ENCODE results near the gene ZBTB20.

- no peak for TF ChIP-seq BCL11A (IDR thresholded peaks at IDR 0.05; ENCODE audit: low read depth, low read length)
- TF ChIP-seq RFX5 (IDR thresholded peaks at IDR 0.05; ENCODE audit: low read depth, low read length), result no peak
- TF ChIP-seq MTA3 (IDR thresholded peaks at IDR 0.05; ENCODE audit: borderline replicate concordance, low read length), result no peak
- TF ChIP-seq ATF3 (IDR thresholded peaks at IDR 0.05; ENCODE audit: borderline replicate concordance, extremely low read depth, low read depth, low read length), result no peak
- TF ChIP-seq FOS (IDR thresholded peaks at IDR 0.05; ENCODE audit: borderline replicate concordance, extremely low read depth, insufficient read length), result no peak
Measured at GRCh38 chr3:114490829-114491228, 656.3 kb downstream of the ZBTB20 start.
